ENCODE results near the gene PBX3.

PBX3 gene

DNA sequence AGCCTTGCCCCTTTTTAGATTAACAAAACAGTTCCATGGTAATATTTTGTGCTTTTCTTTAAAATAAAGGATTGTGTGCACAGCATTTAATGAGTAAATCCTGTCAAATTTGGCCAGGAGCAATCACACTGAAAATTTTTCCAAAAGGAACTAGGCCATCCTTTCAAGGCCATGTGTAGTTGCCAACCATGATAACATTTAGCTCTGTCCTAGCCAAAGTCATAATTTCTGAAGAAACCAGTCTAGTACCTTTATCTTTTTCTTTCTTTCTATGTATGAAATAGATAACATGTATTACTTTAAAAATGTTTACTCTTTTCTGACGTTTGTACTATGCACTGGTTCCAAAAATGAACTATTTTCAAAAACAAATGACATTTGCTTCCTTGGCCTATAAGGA is 143.7 kb downstream of the PBX3 start:
- TF ChIP-seq, protein P1, sequence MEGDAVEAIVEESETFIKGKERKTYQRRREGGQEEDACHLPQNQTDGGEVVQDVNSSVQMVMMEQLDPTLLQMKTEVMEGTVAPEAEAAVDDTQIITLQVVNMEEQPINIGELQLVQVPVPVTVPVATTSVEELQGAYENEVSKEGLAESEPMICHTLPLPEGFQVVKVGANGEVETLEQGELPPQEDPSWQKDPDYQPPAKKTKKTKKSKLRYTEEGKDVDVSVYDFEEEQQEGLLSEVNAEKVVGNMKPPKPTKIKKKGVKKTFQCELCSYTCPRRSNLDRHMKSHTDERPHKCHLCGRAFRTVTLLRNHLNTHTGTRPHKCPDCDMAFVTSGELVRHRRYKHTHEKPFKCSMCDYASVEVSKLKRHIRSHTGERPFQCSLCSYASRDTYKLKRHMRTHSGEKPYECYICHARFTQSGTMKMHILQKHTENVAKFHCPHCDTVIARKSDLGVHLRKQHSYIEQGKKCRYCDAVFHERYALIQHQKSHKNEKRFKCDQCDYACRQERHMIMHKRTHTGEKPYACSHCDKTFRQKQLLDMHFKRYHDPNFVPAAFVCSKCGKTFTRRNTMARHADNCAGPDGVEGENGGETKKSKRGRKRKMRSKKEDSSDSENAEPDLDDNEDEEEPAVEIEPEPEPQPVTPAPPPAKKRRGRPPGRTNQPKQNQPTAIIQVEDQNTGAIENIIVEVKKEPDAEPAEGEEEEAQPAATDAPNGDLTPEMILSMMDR (IDR thresholded peaks at IDR 0.05): no peak

GRCh38 chr9:125893277-125893676 is 146.1 kb downstream of the PBX3 start:
- TF ChIP-seq, protein P1 (IDR thresholded peaks at IDR 0.05): no peak

- TF ChIP-seq, protein P1 (IDR thresholded peaks at IDR 0.05): no peak
Measured at GRCh38 chr9:125894566-125894965, 147.4 kb downstream of the PBX3 start.

GRCh38 chr9:125896404-125896803 is 149.2 kb downstream of the PBX3 start:
- TF ChIP-seq, protein P1 (IDR thresholded peaks at IDR 0.05): no peak

- TF ChIP-seq, protein P1 (IDR thresholded peaks at IDR 0.05): no peak
Measured at GRCh38 chr9:125896964-125897363, 149.8 kb downstream of the PBX3 start.

GRCh38 chr9:125897481-125897880 is 150.3 kb downstream of the PBX3 start:
- TF ChIP-seq, protein P1 (IDR thresholded peaks at IDR 0.05): no peak

DNA sequence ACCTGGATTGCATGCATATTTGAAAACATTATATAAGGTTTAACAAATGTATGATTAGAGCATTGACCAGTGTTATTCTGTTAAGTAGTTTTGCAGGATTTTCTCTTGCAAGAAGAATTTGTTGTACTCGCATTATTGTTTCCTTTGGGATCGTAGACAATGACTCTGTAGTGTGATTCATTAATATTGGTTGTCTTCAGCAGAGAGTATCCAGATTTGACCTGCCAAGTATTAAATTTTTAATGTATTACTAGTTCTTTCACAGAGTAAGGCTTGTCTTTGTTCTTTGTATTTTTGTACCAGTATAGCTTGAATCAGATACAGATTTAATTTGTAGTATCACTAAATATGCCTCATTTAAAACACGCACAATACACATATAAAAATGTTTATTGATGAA is 155.0 kb downstream of the PBX3 start:
- TF ChIP-seq, protein P1 (IDR thresholded peaks at IDR 0.05): no peak

DNA sequence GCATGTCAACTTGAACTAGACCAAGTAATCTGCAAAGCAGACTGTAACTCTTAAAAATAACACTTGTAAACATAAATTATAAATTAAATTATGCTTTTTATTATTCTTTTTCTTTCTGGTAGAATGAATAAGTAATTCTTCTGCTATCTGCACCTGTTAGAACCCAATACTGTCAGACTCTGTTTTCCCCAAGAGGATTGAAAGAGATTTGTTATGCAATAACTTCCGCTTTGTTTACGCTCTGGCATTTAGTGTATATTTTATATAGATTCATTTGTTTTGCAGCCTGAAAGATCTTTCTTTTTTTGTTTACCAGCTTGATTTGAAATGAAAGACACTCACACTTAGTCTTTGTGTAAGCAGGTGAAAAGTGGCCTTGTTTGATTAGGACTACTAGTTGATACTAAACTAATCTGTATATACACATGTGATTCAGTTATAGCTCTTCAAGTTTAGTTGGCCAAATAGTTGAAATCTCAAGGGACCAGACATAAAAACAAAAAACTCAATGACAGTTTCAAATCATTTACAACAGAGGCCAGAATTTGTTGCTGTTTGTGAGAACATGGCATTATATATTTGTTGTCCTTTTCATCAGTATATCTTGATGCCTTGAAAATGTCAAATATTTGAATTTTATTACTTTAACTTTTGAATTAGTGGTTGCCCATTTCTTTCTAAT is 155.8 kb downstream of the PBX3 start:
- TF ChIP-seq, protein P1 (IDR thresholded peaks at IDR 0.05): no peak

Measured in LNCAP (cell line).